T-helper 2 cell (primary cell): Measurements from ENCODE around the gene GRIK5.
A peak's percentile ranks its signal among the peaks of the same experiment; 100 is the strongest.
"Not testable (repeated sequence)": the region's sequence is repeated elsewhere in the genome, so short reads cannot be mapped to it uniquely, and the experiment has no call there.

Source experiments
- DNase-seq, 5 experiments: peaks; one replicate each; pipeline versions ENCODE4 v3.0.0 to v3.0.0-alpha.2; 2012 to 2022

GRIK5 gene

DNA sequence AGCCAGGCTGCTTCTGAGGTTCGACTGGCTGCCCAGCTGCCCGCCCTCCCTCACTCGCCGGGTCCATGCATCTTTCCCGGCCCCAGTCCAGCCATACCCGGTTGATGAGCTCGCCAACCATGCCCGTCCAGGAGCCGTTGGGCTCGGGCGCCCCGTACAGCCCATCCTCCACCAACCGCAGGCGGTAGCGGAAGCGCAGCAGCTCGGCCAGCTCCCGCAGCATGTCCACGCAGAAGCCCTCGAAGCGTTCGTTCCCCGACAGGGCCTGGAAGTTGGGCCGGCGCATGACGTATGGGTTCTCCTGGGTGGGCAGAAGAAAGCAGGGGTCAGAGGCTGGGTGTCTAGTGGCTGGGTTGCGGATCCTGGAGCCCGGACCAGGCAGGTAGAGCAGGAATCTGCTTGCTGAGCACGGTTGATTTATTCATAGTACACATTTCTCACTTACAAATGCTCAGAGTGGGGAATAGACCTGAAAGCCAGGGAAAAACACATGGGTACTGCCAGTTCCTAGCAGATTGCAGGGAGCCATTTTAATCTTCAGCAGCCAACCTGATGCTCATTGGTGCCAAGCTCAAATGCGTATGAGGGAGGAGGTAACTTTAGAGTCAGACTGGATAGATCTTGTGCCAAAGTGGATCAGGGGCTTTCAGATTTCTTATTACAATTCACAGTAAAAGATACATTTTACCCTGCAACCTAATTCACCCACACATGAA, 27.4 kb downstream of the GRIK5 start:
- DNase-seq, result no peak

DNA sequence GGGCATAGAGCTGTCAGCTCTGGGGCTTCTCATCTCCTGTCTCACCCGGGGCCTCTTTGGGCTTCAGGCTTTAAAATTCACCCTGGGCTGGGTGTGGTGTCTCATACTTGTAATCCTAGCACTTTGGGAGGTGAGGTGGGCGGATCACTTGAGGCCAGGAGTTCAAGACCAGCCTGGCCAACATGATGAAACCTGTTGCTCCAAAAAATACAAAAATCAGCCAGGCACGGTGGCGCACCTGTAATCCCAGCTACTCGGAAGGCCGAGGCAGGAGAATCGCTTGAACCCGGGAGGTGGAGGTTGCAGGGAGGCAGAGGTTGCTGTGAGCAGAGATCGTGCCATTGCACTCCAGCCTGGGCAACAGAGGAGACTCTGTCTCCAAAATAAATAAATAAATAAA, 29.5 kb downstream of the GRIK5 start:
- DNase-seq, result not testable (repeated sequence)

DNA sequence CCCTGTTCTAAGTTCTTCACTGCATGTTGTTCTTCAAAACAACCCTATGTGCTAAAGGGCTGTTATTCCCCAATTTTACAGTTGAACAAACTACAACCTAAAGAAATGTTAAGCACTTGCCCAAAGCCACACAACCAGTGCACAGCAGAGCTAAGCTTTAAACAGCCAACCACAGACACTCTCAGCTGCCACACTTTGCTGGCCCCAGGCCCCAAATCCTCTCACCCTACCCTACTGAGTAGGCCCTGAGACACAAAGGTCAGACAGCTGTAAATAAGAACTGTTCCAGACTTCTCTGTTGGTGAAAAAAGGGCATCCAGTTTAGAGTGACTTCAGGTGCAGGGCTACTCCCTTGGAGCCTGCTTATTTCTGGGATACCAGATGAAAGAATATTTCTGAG, 30.0 kb downstream of the GRIK5 start:
- no peak for DNase-seq

DNA sequence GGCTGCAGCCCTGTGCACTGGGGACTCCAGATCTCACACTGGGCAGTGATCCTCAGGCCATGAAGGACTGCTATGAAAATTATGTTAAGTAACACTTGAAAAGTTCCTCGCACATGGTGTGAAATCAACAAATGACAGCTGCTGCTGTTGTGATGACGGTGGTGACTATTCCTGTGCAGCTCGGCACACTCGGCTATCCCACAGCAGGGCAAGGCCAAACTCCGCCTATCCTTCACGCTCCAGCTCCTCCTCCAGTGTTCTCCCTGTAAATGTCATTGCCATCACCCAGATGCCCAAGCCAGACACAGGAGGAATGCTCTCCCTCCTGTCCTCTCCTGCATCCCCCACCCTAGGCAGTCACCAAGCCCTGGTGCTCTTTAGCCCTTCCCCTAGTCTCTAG, 31.3 kb downstream of the GRIK5 start:
- DNase-seq, result no peak

DNA sequence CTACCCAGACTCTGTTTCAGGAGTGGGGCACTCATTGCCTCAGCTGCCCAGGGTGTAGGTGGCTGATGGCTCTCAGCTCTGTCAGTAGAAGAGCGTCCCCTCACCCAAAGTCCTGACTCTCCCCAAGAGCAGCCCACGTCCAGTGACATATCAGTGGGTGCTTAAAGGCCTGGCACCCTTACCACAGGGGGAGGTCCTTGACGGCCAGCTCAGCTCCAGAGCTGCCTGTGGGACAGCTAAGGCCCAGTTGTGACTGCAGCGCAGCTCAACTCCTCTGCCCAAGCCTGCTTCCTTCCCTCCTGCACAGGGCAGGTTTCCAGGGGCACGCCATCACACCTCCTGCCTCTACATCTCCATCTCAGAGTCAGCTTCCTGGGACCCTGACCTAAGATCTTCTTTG, 32.4 kb downstream of the GRIK5 start:
- DNase-seq, result no peak

DNA sequence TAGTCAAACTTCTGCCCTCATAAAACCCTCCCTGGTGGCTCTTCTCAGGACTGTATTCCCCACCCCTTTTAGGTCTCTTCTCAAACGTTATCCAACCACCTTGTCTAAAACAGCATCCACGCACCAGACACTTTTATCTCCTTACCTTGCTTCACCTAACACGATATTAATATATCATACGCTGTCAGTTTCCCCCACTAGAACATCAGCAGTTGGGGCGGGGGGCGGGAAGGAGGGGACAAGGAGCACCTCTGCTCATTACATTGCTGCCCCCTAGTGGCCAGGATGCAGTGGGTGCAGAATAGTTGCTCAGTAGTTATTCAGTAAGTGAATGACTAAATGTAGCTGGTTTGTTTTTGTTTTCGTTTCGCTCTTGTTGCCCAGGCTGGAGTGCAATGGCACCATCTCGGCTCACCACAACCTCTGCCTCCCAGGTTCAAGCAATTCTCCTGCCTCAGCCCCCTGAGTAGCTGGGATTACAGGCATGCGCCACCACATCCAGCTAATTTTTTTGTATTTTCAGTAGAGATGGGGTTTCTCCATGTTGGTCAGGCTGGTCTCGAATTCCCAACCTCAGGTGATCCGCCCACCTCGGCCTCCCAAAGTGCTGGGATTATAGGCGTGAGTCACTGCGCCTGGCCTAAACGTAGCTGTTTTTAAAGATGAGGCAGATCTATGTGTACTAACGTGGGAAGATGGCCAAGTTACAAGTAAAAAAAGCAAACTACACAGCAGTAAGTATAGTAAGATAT, 35.2 kb downstream of the GRIK5 start:
- peak in 4 of 5 experiments; percentile 35 to 86 (median 45) for DNase-seq

DNA sequence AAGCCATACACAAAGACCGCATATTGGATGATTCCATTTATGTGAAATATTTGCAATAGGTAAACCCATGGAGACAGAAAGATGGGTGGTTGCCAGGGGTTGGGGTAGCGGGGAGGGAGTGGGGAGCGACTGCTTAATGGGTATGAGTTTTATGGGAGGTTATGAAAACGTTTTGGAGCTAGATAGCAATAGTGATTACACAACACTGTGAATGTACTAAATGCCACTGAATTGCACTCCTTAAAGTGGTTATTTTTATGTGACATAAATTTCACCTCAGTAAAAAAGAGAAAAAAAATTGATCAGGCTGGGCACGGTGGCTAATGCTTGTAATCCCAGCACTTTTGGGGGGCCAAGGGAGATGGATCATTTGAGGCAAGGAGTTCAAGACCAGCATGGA, 36.6 kb downstream of the GRIK5 start:
- DNase-seq, result no peak

DNA sequence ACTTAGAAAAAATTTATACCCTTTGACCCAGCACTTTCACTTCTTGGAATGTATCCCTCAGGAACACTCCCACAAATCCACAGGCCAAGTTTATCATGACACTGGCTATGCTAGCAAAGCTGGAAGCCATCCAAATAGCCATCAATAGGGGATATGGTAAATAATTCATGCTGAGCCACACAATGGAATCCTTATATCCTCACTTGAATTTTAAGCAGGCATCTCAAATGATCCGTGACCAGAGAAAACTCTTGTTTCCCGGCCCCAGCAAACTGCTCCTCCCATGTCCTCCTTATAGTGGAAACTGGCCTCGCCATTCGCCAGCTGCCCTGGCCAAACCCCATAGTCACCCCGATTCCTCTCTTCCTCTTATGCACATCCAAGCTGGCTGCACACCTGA, 37.6 kb downstream of the GRIK5 start:
- no peak for DNase-seq

DNA sequence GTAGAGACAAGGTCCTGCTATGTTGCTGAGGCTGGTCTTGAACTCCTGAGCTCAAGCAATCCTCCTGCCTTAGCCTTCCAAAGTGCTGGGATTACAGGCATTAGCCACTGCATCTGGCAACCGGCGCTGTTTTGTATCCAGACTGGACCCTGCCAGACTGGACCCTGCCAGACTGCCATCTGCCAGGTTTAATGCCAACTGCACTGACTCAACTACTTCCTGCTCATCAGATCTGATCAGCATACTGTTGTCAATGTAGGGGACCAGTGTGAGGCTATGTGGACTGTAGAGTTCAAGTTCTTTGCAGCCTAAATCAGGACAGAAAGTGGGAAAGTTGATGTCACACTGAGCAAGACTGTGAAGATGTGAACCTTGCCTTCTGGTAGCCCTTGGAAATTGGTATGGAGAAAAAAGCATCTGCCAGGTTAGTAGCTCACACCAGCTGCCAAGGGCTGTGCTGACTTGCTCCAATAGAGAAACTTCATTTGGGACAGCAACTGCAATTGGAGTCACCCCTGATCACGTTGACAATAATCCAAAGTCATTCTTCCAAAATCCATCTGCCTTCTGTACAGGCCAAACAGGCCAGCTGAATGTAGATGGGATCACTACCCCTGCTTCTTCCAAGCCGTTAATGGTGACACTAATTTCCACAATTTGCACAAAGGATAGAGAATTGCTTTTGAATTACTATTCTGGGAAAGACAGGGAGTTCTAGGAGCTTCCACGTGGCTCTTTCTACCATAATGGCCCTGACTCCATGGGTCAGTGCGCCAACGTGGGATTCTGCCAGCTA, 39.2 kb downstream of the GRIK5 start:
- no peak for DNase-seq

DNA sequence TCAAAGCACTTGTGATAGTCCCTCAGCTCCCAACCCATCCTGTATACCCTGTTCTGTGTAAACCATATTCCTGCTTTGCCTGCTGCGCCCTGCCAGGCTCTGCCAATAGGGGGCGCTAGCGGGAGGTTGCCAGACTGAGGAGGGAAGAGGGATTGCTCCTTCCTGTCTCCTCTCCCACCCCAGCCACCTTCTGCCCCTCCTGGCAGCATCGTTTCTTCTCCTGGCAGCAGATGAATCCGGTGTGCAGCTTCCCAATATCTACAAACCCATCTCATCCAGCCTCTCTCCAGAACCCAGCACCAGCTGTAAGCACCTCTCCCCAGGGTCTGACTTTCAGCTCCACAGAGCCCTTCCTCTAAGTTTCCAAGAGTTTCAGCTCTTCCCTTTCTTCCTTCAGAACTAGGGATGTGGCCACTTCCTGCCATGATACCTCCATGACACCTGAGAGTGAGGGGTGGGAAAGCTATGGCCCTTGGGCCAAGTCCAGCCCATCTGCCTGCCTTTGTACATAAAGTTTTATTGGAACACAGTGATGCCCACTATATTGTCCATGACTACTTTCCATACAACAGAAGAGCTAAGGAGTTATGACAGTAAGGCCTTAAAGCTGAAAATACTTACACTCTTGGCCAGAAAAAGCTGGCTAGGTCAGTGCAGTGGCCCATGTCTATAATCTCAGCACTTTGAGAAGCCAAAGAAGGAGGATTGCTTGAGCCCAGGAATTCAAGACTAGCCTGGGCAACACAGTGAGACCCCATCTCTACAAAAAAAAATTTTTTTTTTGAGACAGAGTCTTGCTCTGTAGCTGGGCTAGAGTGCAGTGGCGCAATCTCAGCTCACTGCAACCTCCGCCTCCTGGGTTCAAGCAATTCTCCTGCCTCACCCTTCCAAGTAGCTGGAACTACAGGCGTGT, 41.4 kb downstream of the GRIK5 start:
- no peak for DNase-seq

DNA sequence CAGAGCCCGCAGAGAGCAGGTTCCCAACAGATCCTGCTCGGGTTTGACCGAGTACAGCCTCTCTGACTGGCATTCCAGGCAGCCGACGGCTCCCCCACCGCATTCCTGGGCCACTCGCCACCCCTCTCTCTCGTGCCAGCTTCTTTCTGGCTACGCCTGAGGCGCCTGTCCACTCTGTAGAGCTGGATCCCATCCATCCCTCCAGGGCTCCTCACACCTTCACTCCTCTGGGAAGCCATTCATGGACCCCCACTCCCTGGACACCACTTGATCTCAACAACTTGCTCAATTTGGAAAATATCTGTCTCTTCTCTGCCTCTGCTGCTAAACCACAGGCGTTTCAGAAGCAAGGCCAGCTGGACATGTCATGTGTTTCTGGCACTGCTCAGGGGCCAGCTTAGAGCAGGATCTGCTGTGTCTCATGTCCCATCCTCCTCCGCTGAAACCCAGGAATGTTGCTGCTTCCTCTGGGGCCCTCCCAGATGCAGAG, 45.3 kb downstream of the GRIK5 start:
- no peak for DNase-seq

DNA sequence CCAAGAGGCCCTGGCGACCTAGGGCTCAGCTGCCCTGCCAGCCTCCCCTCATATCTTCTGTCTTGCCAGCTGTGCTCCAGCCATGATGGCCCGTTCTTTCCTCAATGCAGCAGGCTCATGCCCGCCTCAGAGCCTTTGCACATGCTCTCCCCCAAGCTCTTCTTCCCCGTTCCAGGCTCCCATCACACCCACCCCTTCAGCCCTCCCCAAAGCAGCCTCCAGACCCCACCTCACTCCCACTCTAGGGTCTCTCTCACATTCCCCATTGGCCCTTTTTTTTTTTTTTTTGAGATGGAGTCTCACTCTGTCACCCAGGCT, 46.1 kb downstream of the GRIK5 start:
- no peak for DNase-seq

DNA sequence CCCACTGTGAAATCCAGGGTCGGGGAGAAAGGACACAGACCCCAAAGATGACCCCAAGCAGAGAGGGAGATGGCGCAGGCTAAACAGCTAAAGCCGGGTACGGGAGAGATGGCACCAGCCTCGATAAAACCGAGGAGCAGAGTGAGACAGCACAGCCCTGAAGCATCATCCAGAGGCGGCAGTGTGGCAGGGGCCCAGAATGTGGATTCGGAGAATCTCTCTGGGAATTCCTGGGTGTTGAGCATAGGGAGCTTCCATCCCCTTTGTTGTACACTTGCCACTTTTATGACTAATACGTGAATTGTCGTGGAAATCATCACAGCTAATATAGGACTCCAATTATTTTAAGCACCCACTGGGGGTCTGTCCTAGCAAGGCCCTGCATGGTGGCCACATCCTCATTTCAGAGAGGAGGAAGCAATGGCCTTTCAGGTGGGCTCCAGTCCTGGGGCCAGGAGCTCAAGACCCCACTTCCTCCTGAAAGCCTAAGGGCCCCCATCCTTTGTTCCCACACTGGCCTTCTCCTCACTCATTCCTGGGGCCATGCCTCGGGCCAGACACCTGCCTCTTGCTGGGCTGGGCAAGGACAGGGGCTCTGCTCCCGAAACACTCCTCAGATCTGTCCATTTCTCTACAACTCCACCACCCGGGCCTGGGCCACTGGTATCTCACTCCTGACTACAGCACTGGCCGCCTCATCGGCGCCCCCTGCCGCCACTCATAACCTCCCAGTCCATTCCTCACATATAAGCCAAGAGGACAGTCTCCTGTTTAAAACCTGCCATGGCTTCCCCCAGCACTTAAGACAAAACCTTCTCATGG, 46.7 kb downstream of the GRIK5 start:
- DNase-seq, result peak in 1 of 5 experiments; percentile 18

DNA sequence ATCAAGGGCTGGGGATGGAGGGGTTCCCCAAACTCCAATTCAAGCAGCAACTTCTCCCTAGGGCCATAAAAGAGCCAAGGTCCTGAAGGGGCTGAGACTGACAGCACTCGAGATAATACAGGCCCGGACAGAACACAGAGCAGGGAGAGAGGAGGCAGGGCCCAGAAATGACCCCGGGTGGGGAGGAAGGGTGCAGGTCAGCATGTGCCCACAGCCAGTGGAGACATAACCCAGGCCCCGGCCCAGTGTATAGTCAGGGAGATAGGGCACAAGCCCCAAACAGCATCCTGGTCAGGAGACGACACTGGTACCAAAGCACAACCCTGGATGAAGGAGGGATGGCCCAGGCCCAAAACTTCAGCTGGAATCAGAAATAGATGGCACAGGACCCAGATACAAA, 47.4 kb downstream of the GRIK5 start:
- no peak for DNase-seq

DNA sequence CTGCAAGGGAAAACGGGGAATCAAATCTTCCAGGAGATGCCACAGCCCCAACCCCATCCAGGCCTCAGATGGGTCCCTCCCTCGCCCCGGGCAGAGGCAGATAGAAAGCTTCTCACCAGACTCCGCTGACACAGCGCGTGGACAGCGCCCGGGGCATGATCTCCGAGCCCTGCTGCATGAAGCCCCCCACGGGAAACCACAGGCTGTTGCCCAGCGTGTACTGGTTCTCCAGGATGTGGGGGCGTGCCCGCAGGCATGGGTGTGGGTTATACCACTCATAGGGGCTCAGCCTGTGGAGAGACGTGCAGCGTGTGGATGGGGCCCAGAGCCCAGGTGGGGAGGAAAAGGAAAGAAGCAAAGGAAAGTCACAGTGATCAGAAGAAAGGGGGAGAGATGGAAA, 48.8 kb downstream of the GRIK5 start:
- no peak for DNase-seq

DNA sequence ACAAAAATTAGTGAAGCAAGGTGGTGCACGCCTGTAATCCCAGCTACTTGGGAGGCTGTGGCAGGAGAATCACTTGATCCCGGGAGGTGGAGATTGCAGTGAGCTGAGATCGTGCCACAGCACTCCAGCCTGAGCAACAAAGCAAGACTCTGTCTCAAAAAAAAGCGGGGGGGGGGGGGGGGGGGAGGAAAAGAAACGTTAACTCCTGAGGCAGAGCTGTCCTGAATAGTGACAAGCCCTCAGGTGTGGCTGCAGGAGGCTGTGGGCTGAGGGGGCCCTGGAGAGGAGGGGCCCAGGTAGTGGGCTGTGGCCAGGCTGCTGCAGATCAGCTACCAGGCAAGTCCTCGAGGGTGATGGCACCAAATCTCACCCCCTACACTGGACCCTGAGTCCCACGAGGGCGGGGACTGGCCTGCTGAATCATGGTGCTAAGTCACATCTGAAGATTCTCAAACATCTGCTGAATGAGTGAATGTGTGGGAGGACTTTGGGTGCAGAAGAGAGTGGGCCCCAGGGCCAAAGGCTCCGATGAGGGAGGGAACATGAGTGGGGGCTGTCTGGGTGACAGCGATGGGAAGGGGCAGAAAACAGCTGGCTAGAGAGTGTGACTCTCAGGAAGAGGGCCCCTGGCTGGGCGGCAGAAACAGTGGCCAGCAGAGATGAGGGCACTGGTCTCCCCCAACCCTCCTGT, 51.4 kb downstream of the GRIK5 start:
- DNase-seq, result no peak

DNA sequence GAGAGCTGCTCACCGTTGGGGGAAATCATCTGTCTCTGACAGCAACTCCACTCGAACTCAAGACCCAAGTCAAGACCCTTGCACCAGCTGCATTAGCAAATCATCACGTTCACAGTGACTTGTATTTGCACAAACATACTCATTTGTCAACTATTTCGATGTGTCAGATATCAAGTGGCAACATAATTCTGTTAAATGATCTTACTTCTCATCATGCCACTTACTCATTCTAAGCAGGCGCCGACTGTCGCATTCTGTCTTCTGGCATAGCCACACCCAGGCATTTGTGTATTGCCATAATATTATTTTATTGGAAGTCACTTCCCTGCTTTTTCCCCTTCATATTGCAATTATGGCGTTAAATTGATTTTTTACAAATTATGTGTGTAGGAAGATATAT, 53.0 kb downstream of the GRIK5 start:
- no peak for DNase-seq

DNA sequence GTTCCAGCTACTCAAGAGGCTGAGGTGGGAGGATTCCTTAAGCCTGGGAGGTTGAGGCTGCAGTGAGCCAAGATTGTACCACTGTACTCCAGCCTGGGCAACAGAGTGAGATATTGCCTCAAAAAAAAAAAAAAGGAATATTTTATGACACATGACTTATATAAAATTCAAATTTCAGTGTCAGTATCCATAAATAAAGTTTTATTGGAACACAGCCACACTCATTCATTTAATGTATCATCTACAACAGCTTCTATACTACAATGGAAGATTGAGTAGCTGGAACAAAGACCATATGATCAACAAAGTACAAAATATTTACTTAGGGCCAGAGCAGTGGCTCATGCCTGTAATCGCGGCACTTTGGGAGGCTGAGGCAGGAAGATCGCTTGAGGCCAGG, 57.3 kb downstream of the GRIK5 start:
- DNase-seq, result not testable (repeated sequence)

DNA sequence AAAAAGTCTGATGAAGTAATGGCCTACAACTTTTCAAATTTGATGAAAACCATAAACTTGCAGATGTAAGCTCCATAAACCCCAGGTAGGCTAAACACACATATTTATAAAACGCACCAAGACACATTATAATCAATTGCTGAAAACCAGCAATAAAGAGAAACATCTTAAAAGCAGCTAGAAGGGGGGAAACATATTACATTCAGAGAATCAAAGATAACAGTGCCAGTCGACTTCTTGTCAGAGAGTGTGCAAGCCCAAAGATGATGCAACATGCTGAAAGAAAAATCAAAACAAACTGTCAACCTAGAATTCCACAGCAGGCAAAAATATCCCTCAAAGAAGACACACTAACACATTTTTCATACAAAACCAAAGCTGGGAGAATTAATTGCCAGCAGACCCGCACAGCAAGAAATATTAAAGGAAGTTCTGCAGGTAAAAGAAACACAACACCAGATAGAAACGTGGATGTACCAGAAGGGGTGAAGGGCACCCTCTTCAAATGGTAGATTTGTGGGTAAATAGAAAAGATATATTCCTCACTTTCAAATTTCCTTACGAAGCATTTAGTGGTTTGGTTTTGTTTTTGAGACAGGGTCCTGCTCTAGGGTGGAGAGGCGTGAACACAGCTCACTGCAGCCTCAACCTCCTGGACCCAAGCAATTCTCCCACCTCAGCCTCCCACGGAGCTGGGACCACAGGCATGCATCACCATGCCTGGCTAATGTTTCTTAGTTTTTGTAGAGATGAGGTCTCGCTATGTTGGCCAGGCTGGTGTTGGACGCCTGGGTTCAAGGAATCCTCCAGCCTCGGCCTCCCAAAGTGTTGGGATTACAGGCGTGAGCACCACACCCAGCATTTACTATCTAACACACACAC, 59.5 kb downstream of the GRIK5 start:
- no peak for DNase-seq

DNA sequence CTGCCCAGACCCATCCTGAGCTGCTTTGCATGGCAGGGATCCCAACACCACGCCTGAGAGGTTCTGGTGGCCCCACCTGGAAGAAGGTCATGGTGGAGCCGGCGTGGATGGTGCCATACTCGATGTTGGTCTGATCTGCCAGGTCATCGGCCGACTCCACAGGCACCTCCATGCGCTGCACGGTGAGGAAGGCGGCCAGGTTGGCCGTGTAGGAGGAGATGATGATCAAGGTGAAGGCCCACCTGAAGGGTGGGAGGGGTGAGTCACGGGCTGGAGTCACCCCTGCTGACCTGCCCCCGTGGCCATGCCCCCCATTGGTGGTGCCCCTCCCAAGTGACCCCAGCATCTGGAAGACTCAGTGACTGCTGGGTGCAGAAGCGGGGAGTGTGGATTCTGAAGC, 63.4 kb downstream of the GRIK5 start:
- DNase-seq, result no peak
